HG02610 (cell line): ENCODE data around the gene MTARC2.
A peak's percentile ranks its signal among the peaks of the same experiment; 100 is the strongest.

ENCODE experiments used
- ATAC-seq: cut with Tn5 transposase; IDR thresholded peaks from one replicate; pipeline ENCODE4 v1.9.1; 2021; ENCODE audit warnings: mild to moderate bottlenecking, moderate library complexity; ENCODE audit not compliant: unreplicated experiment

MTARC2 gene

GRCh38 chr1:220797044-220797443 is 48.9 kb downstream of the MTARC2 start:
- no peak for ATAC-seq

- no peak for ATAC-seq
Measured at GRCh38 chr1:220797553-220797952, 49.4 kb downstream of the MTARC2 start.

- no peak for ATAC-seq
Measured at GRCh38 chr1:220798338-220798737, 50.2 kb downstream of the MTARC2 start.

- no peak for ATAC-seq
Measured at GRCh38 chr1:220800262-220800661, 52.1 kb downstream of the MTARC2 start.

GRCh38 chr1:220803401-220804201 is 55.5 kb downstream of the MTARC2 start:
- ATAC-seq: no peak

- no peak for ATAC-seq
Measured at GRCh38 chr1:220804202-220804586, 56.1 kb downstream of the MTARC2 start.

- no peak for ATAC-seq
Measured at GRCh38 chr1:220806408-220806807, 58.3 kb downstream of the MTARC2 start.

GRCh38 chr1:220807726-220808125 is 59.6 kb downstream of the MTARC2 start:
- ATAC-seq: no peak

GRCh38 chr1:220808345-220809186 is 60.4 kb downstream of the MTARC2 start:
- ATAC-seq: no peak

- ATAC-seq: no peak
Measured at GRCh38 chr1:220809187-220809550, 61.0 kb downstream of the MTARC2 start.

GRCh38 chr1:220809704-220810103 is 61.6 kb downstream of the MTARC2 start:
- ATAC-seq: no peak

- ATAC-seq: peak; percentile 87
Measured at GRCh38 chr1:220810179-220810653, 62.1 kb downstream of the MTARC2 start.

GRCh38 chr1:220810963-220811362 is 62.8 kb downstream of the MTARC2 start:
- ATAC-seq: no peak

- no peak for ATAC-seq
Measured at GRCh38 chr1:220811695-220812094, 63.6 kb downstream of the MTARC2 start.

- ATAC-seq: no peak
Measured at GRCh38 chr1:220812308-220812707, 64.2 kb downstream of the MTARC2 start.

- ATAC-seq: no peak
Measured at GRCh38 chr1:220813013-220813412, 64.9 kb downstream of the MTARC2 start.

- ATAC-seq: no peak
Measured at GRCh38 chr1:220815409-220815808, 67.3 kb downstream of the MTARC2 start.

GRCh38 chr1:220817907-220818306 is 69.8 kb downstream of the MTARC2 start:
- ATAC-seq: no peak

- no peak for ATAC-seq
Measured at GRCh38 chr1:220818421-220819173, 70.5 kb downstream of the MTARC2 start.

- ATAC-seq: no peak
Measured at GRCh38 chr1:220819467-220820026, 71.4 kb downstream of the MTARC2 start.
